Measurements from ENCODE around the gene DGAT2L6. TPM values are rescaled to one million over a fixed set of nuclear protein-coding genes. Genes with fewer than 3 reads are reported as not detected.
"Not testable (repeated sequence)": the region's sequence is repeated elsewhere in the genome, so short reads cannot be mapped to it uniquely, and the experiment has no call there.

The DGAT2L6 gene
- total and polyA plus RNA-seq, 12 donors = not detected

- Histone ChIP-seq H3K36me3 (replicated peaks in 1 of 2) (no peaks in the 10 kb centered on the region), H3K9me3 (replicated peaks in 1 of 3) (no peaks in the 10 kb centered on the region), H3K4me3 (no peak overlapping the region), H3K27ac (no peak overlapping the region), H3K27me3 (peaks cover 8% of the 10 kb centered on the region), H3K4me1 (replicated peaks in 1 of 2) (no peaks in the 10 kb centered on the region)
- WGBS, 4 donors = 6 to 21% (median 11%) methylated on average over 12 of the region's 12 CpGs
- peak; percentile 39 to 76 (median 66) for DNase-seq
- intact Hi-C loops (cut with DNase I) = no loop called here
- TF ChIP-seq POLR2A (IDR thresholded peaks at IDR 0.05) = no peak
- peak; percentile 58 to 68 (median 60) for TF ChIP-seq CTCF (IDR thresholded peaks at IDR 0.05)
These were observed 19.9 kb downstream of the DGAT2L6 start for GRCh38 chrX:70196961-70197720.

GRCh38 chrX:70201732-70202131, 24.4 kb downstream of the DGAT2L6 start:
- H3K4me1 ChIP-seq (replicated peaks in 1 of 2) = no peaks in the 10 kb centered on the region
- WGBS, 4 donors = 81 to 85% (median 83%) methylated on average over 2 to 5 of the region's 5 CpGs
- TF ChIP-seq POLR2A (IDR thresholded peaks at IDR 0.05) (no peak), CTCF (IDR thresholded peaks at IDR 0.05) (no peak)
- no peaks in the 10 kb centered on the region for H3K9me3 ChIP-seq (replicated peaks in 1 of 3)
- no peak overlapping the region for H3K4me3 ChIP-seq
- DNase-seq = no peak
- H3K36me3 ChIP-seq (replicated peaks in 1 of 2) = no peaks in the 10 kb centered on the region
- no peak overlapping the region for H3K27ac ChIP-seq
- intact Hi-C loops (cut with DNase I) = no loop called here
- H3K27me3 ChIP-seq = peaks cover 16% of the 10 kb centered on the region

GRCh38 chrX:70208479-70208878, 31.2 kb downstream of the DGAT2L6 start:
- Histone ChIP-seq H3K9me3 (replicated peaks in 1 of 3) (no peaks in the 10 kb centered on the region), H3K4me1 (replicated peaks in 1 of 2) (no peaks in the 10 kb centered on the region), H3K27me3 (peaks cover 13% of the 10 kb centered on the region), H3K27ac (no peak overlapping the region), H3K36me3 (replicated peaks in 1 of 2) (no peaks in the 10 kb centered on the region), H3K4me3 (no peak overlapping the region)
- no peak for DNase-seq
- intact Hi-C loops (cut with DNase I) = no loop called here
- no peak for TF ChIP-seq POLR2A (IDR thresholded peaks at IDR 0.05)
- TF ChIP-seq CTCF (IDR thresholded peaks at IDR 0.05) = no peak

GRCh38 chrX:70209570-70209969, 32.3 kb downstream of the DGAT2L6 start:
- H3K36me3 ChIP-seq (replicated peaks in 1 of 2); H3K4me3 ChIP-seq; H3K4me1 ChIP-seq (replicated peaks in 1 of 2); H3K9me3 ChIP-seq (replicated peaks in 1 of 3); intact Hi-C loops (cut with DNase I); H3K27ac ChIP-seq; DNase-seq: not testable (repeated sequence)
- peaks cover 13% of the 10 kb centered on the region for H3K27me3 ChIP-seq
- WGBS, 4 donors = 49 to 61% (median 59%) methylated on average over 6 of the region's 6 CpGs

All from adrenal gland (tissue), 12 donors.